Measurements from ENCODE around the gene VCX2.
"Not testable (repeated sequence)": the region's sequence is repeated elsewhere in the genome, so short reads cannot be mapped to it uniquely, and the experiment has no call there.

Gene VCX2

GRCh38 chrX:8171169-8171568 lies at the start of gene VCX2:
VCX2 (minus strand) TSS chrX:8171267; CDS start chrX:8170643, 624 bp downstream.
- DNase-seq, result not testable (repeated sequence)

GRCh38 chrX:8204943-8205342 lies 33.9 kb upstream of the VCX2 start:
- DNase-seq, result no peak

- no peak for DNase-seq
These were observed 33.3 kb upstream of the VCX2 start for GRCh38 chrX:8204169-8204935.

- DNase-seq, result no peak
These were observed 30.8 kb upstream of the VCX2 start for GRCh38 chrX:8201896-8202331.

GRCh38 chrX:8196776-8197175 lies 25.7 kb upstream of the VCX2 start:
- DNase-seq, result no peak

GRCh38 chrX:8194216-8194615 lies 23.1 kb upstream of the VCX2 start:
- DNase-seq, result no peak

GRCh38 chrX:8192276-8192675 lies 21.2 kb upstream of the VCX2 start:
- DNase-seq, result no peak

- DNase-seq, result no peak
These were observed 20.0 kb upstream of the VCX2 start for GRCh38 chrX:8191022-8191421.

GRCh38 chrX:8190341-8190830 lies 19.3 kb upstream of the VCX2 start:
- no peak for DNase-seq

GRCh38 chrX:8189096-8189830 lies 18.2 kb upstream of the VCX2 start:
- peak; percentile 60 for DNase-seq

- DNase-seq, result no peak
These were observed 12.3 kb upstream of the VCX2 start for GRCh38 chrX:8183346-8183745.

- peak; percentile 7 for DNase-seq
These were observed 8.6 kb upstream of the VCX2 start for GRCh38 chrX:8179656-8180055.

GRCh38 chrX:8154011-8154410 lies 17.1 kb downstream of the VCX2 start:
- not testable (repeated sequence) for DNase-seq

GRCh38 chrX:8147226-8147625 lies 23.8 kb downstream of the VCX2 start:
- no peak for DNase-seq

GRCh38 chrX:8144925-8145324 lies 26.1 kb downstream of the VCX2 start:
- no peak for DNase-seq

- no peak for DNase-seq
These were observed 29.2 kb downstream of the VCX2 start for GRCh38 chrX:8141896-8142295.

GRCh38 chrX:8140986-8141744 lies 29.9 kb downstream of the VCX2 start:
- no peak for DNase-seq

GRCh38 chrX:8139716-8140115 lies 31.4 kb downstream of the VCX2 start:
- no peak for DNase-seq

- DNase-seq, result no peak
These were observed 32.8 kb downstream of the VCX2 start for GRCh38 chrX:8138252-8138651.

GRCh38 chrX:8126648-8127047 lies 44.4 kb downstream of the VCX2 start:
- no peak for DNase-seq

GRCh38 chrX:8126092-8126491 lies 45.0 kb downstream of the VCX2 start:
- DNase-seq, result no peak

- no peak for DNase-seq
These were observed 45.5 kb downstream of the VCX2 start for GRCh38 chrX:8125566-8125965.

- no peak for DNase-seq
These were observed 48.5 kb downstream of the VCX2 start for GRCh38 chrX:8122538-8122937.

Measured in NCI-H1105 (cell line).